ENCODE results near the gene IMPDH1. TPM values are rescaled to one million over a fixed set of nuclear protein-coding genes. Genes with fewer than 3 reads are reported as not detected.

IMPDH1 gene
- total and polyA plus RNA-seq, 9 of the 15 experiments (the other 6 are each of a cell fraction or from before 2014, with no cell fraction given), result 0.80 to 118 (median 64.3) TPM

- peak; percentile 57; the same call in 1 of the 2 replicates for TF ChIP-seq VEZF1 (CRISPR knock-in tag; IDR thresholded peaks at IDR 0.05)
- TF ChIP-seq ZBTB2 (IDR thresholded peaks at IDR 0.05), result peak; percentile 72; the same call in 1 of the 2 replicates
- TF ChIP-seq MTA2 (IDR thresholded peaks at IDR 0.05; ENCODE audit: low read depth), result peak; percentile 62
- 0 out of 2 replicates have a peak, but pooled peaks have one; percentile 23 for TF ChIP-seq E2F5 (CRISPR knock-in tag; IDR thresholded peaks at IDR 0.05)
- TF ChIP-seq ARID1B (IDR thresholded peaks at IDR 0.05), result peak; percentile 88
- peak in 1 of 2 experiments; percentile 34; a peak in 1 of 4 replicates for TF ChIP-seq NRF1 (conservative IDR thresholded peaks at IDR 0.05 in 1 of 2, IDR thresholded peaks at IDR 0.05 in 1 of 2)
- TF ChIP-seq, protein P1, sequence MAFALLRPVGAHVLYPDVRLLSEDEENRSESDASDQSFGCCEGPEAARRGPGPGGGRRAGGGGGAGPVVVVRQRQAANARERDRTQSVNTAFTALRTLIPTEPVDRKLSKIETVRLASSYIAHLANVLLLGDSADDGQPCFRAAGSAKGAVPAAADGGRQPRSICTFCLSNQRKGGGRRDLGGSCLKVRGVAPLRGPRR (CRISPR knock-in tag; IDR thresholded peaks at IDR 0.05), result no peak
- TF ChIP-seq ATF1 (CRISPR knock-in tag; IDR thresholded peaks at IDR 0.05), result no peak
- peak; percentile 58 for TF ChIP-seq ATF1 (tag; IDR thresholded peaks at IDR 0.05)
- peak; percentile 61; the same call in 1 of the 2 replicates for TF ChIP-seq BCOR (IDR thresholded peaks at IDR 0.05)
- TF ChIP-seq, protein P2, sequence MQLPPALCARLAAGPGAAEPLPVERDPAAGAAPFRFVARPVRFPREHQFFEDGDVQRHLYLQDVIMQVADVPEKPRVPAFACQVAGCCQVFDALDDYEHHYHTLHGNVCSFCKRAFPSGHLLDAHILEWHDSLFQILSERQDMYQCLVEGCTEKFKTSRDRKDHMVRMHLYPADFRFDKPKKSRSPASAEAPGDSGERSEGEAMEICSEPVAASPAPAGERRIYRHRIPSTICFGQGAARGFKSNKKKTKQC (CRISPR knock-in tag; IDR thresholded peaks at IDR 0.05), result no peak
- peak; percentile 18; the same call in 1 of the 2 replicates for TF ChIP-seq JUND (IDR thresholded peaks at IDR 0.05; ENCODE audit: borderline replicate concordance, low read depth, low read length)
- no peak; the same call in 2 of the 3 replicates for TF ChIP-seq JUND (tag; IDR thresholded peaks at IDR 0.05; ENCODE audit: borderline replicate concordance, low read depth, low read length)
- no peak for TF ChIP-seq ZKSCAN3 (CRISPR knock-in tag; IDR thresholded peaks at IDR 0.05)
- TF ChIP-seq FIP1L1 (IDR thresholded peaks at IDR 0.05; ENCODE audit: low read depth, low read length, poor library complexity, severe bottlenecking), result no peak
- no peak for TF ChIP-seq HDAC3 (IDR thresholded peaks at IDR 0.05; ENCODE audit: borderline replicate concordance, partially characterized antibody)
- no peak for TF ChIP-seq GABPB1 (CRISPR knock-in tag; IDR thresholded peaks at IDR 0.05)
- TF ChIP-seq HIVEP1 (CRISPR knock-in tag; IDR thresholded peaks at IDR 0.05), result no peak
- TF ChIP-seq RBFOX2 (IDR thresholded peaks at IDR 0.05; ENCODE audit: low read depth, low read length), result no peak
- no peak for TF ChIP-seq TGIF2 (CRISPR knock-in tag; IDR thresholded peaks at IDR 0.05)
- TF ChIP-seq NKRF (IDR thresholded peaks at IDR 0.05; ENCODE audit: borderline replicate concordance), result no peak
- no peak for TF ChIP-seq XRCC5 (IDR thresholded peaks at IDR 0.05; ENCODE audit: low read depth, low read length)
- peak in 1 of 2 experiments; percentile 37; a peak in 1 of 4 replicates for TF ChIP-seq FOXK2 (conservative IDR thresholded peaks at IDR 0.05 in 1 of 2, IDR thresholded peaks at IDR 0.05 in 1 of 2; ENCODE audit: low read depth in 2 of 2)
- no peak for TF ChIP-seq TEAD1 (CRISPR knock-in tag; IDR thresholded peaks at IDR 0.05)
Observed at GRCh38 chr7:128353189-128353588, 56.6 kb downstream of the IMPDH1 start (continued).
